ENCODE results near the gene MMP8. TPM values are rescaled to one million over a fixed set of nuclear protein-coding genes. Genes with fewer than 3 reads are reported as not detected.

MMP8 gene
- total RNA-seq, 1 donor from 2014 or later: 1.4 TPM

GRCh38 chr11:102727890-102728289 is 3.1 kb upstream of the MMP8 start:
- DNase-seq (ENCODE audit: low spot score): no peak

- no peak for DNase-seq (ENCODE audit: low spot score)
Observed at GRCh38 chr11:102722821-102723220, 1.9 kb downstream of the MMP8 start.

- no peak for DNase-seq (ENCODE audit: low spot score)
Observed at GRCh38 chr11:102719620-102720277, 5.0 kb downstream of the MMP8 start.

GRCh38 chr11:102717280-102717679 is 7.5 kb downstream of the MMP8 start:
- no peak for DNase-seq (ENCODE audit: low spot score)

- DNase-seq (ENCODE audit: low spot score): no peak
Observed at GRCh38 chr11:102716527-102716926, 8.2 kb downstream of the MMP8 start.

GRCh38 chr11:102712137-102712536 is 12.6 kb downstream of the MMP8 start:
- DNase-seq (ENCODE audit: low spot score): no peak

- DNase-seq (ENCODE audit: low spot score): no peak
Observed at GRCh38 chr11:102709201-102709945, 15.4 kb downstream of the MMP8 start.

- DNase-seq (ENCODE audit: low spot score): no peak
Observed at GRCh38 chr11:102708654-102709053, 16.1 kb downstream of the MMP8 start.

GRCh38 chr11:102705626-102706025 is 19.1 kb downstream of the MMP8 start, which contains the start of gene MMP27:
TSS of gene MMP27 (minus strand) at chr11:102705769. CDS start at chr11:102705714, 55 bp downstream.
- no peak for DNase-seq (ENCODE audit: low spot score)

- DNase-seq (ENCODE audit: low spot score): no peak
Observed at GRCh38 chr11:102704841-102705240, 19.9 kb downstream of the MMP8 start.

GRCh38 chr11:102703826-102704493 is 20.8 kb downstream of the MMP8 start:
- no peak for DNase-seq (ENCODE audit: low spot score)

- DNase-seq (ENCODE audit: low spot score): no peak
Observed at GRCh38 chr11:102695201-102695600, 29.6 kb downstream of the MMP8 start.

- no peak for DNase-seq (ENCODE audit: low spot score)
Observed at GRCh38 chr11:102685754-102686153, 39.0 kb downstream of the MMP8 start.

- DNase-seq (ENCODE audit: low spot score): peak; percentile 45
Observed at GRCh38 chr11:102685338-102685737, 39.4 kb downstream of the MMP8 start.

GRCh38 chr11:102683277-102683676 is 41.5 kb downstream of the MMP8 start:
- DNase-seq (ENCODE audit: low spot score): no peak

- peak; percentile 15 for DNase-seq (ENCODE audit: low spot score)
Observed at GRCh38 chr11:102680945-102681344, 43.8 kb downstream of the MMP8 start.

- DNase-seq (ENCODE audit: low spot score): no peak
Observed at GRCh38 chr11:102678022-102678421, 46.7 kb downstream of the MMP8 start.

- DNase-seq (ENCODE audit: low spot score): no peak
Observed at GRCh38 chr11:102676084-102676483, 48.7 kb downstream of the MMP8 start.

- no peak for DNase-seq (ENCODE audit: low spot score)
Observed at GRCh38 chr11:102669664-102670063, 55.1 kb downstream of the MMP8 start.

- peak; percentile 62 for DNase-seq (ENCODE audit: low spot score)
Observed at GRCh38 chr11:102666331-102666957, 58.3 kb downstream of the MMP8 start.

GRCh38 chr11:102664001-102664752 is 60.6 kb downstream of the MMP8 start:
- DNase-seq (ENCODE audit: low spot score): no peak
